HepG2 (cell line): ENCODE data around the gene ABCC5. TPM values are rescaled to one million over a fixed set of nuclear protein-coding genes. Genes with fewer than 3 reads are reported as not detected.
A peak's percentile ranks its signal among the peaks of the same experiment; 100 is the strongest.

ENCODE experiments used
- ARID3A ChIP-seq: IDR thresholded peaks from 2 replicates; pipeline ENCODE4 v1.6.1; 2012; ENCODE audit warnings: low read depth, low read length, improper control_type of control experiment
- FOXC1 ChIP-seq: sonication (generic); formaldehyde crosslinking; IDR thresholded peaks from 2 replicates; pipeline ENCODE4 v1.8.0; 2022; ENCODE audit warnings: mild to moderate bottlenecking, missing genetic modification reagents, borderline replicate concordance
- HNF4G ChIP-seq, 2 experiments: sonication (generic) in 1 of 2; formaldehyde crosslinking in 1 of 2; IDR thresholded peaks; 2 replicates each; pipeline versions ENCODE4 v1.4.0 to v1.6.1; 2011 to 2020; ENCODE audit warnings: borderline replicate concordance in 2 of 2, low read depth in 2 of 2, mild to moderate bottlenecking in 2 of 2, low read length in 1 of 2, missing genetic modification reagents in 1 of 2, moderate library complexity in 1 of 2
- HOXD1 ChIP-seq: sonication (generic); formaldehyde crosslinking; IDR thresholded peaks from 2 replicates; pipeline ENCODE4 v1.5.0; 2020; ENCODE audit warnings: missing genetic modification reagents
- LRRFIP1 ChIP-seq: sonication (generic); formaldehyde crosslinking; conservative IDR thresholded peaks from 2 replicates; pipeline ENCODE4 v1.4.0; 2020; ENCODE audit warnings: missing genetic modification reagents
- MAZ ChIP-seq, 2 experiments: sonication (generic) in 1 of 2; formaldehyde crosslinking in 1 of 2; IDR thresholded peaks; 2 replicates each; pipeline versions ENCODE4 v1.5.0 to v1.6.1; 2012 to 2020; ENCODE audit warnings: low read depth in 2 of 2, mild to moderate bottlenecking in 2 of 2, borderline replicate concordance in 1 of 2, improper control_type of control experiment in 1 of 2, low read length in 1 of 2, missing genetic modification reagents in 1 of 2, moderate library complexity in 1 of 2
- NFRKB ChIP-seq: fragments of 450-650 bp; IDR thresholded peaks from 2 replicates; pipeline ENCODE4 v1.6.1; 2017
- SOX13 ChIP-seq, 3 experiments: fragments of 450-650 bp in 1 of 3; sonication (generic) in 1 of 3; formaldehyde crosslinking in 1 of 3; IDR thresholded peaks in 2 of 3; conservative IDR thresholded peaks in 1 of 3; 2 replicates each; pipeline versions ENCODE4 v1.5.0 to v1.6.1; 2016 to 2020; ENCODE audit warnings: antibody characterized with exemption in 1 of 3, mild to moderate bottlenecking in 1 of 3, missing compliant biosample characterization in 1 of 3, missing genetic modification reagents in 1 of 3, moderate library complexity in 1 of 3
- ZBTB2 ChIP-seq: sonication (generic); formaldehyde crosslinking; IDR thresholded peaks from 2 replicates; pipeline ENCODE4 v1.8.0; 2022; ENCODE audit warnings: low read depth, missing genetic modification reagents
- ZBTB26 ChIP-seq: IDR thresholded peaks from 2 replicates; pipeline ENCODE4 v1.6.1; 2016; ENCODE audit warnings: missing compliant biosample characterization, missing genetic modification reagents, borderline replicate concordance
- ZBTB33 ChIP-seq: sonication (generic); formaldehyde crosslinking; IDR thresholded peaks from 2 replicates; pipeline ENCODE4 v1.4.0; 2020; ENCODE audit warnings: missing genetic modification reagents
- ZBTB42 ChIP-seq: sonication (generic); formaldehyde crosslinking; IDR thresholded peaks from 2 replicates; pipeline ENCODE4 v1.5.0; 2020; ENCODE audit warnings: mild to moderate bottlenecking, missing genetic modification reagents
- ZNF317 ChIP-seq: sonication (generic); formaldehyde crosslinking; IDR thresholded peaks from 2 replicates; pipeline ENCODE4 v1.5.0; 2020; ENCODE audit warnings: mild to moderate bottlenecking, missing genetic modification reagents
- ZNF598 ChIP-seq: sonication (generic); formaldehyde crosslinking; IDR thresholded peaks from 2 replicates; pipeline ENCODE4 v1.5.1; 2020; ENCODE audit warnings: mild to moderate bottlenecking, missing genetic modification reagents, borderline replicate concordance
- ZNF775 ChIP-seq: sonication (generic); formaldehyde crosslinking; IDR thresholded peaks from 2 replicates; pipeline ENCODE4 v1.4.0; 2020; ENCODE audit warnings: missing genetic modification reagents, mild to moderate bottlenecking, moderate library complexity, borderline replicate concordance
- ZNF850 ChIP-seq: sonication (generic); formaldehyde crosslinking; conservative IDR thresholded peaks from 2 replicates; pipeline ENCODE4 v1.9.0; 2021; ENCODE audit warnings: mild to moderate bottlenecking, missing genetic modification reagents
- polyA plus RNA-seq, 8 experiments: library from polyadenylated mRNA; depleted of rRNA in 3 of 8; stranded (reverse) in 7 of 8; unstranded in 1 of 8; fragments of >200 nt; fragmentation: Illumina TruSeq in 4 of 8; extraction: Trizol in 4 of 8; gene quantifications; 2 replicates each; pipeline versions ENCODE4 v1.2.1 to v1.2.3, GENCODE V29; 2011 to 2016; ENCODE audit warnings: low read depth in 4 of 8, missing spikeins in 1 of 8, mixed read lengths in 1 of 8; ENCODE audit not compliant: insufficient read depth in 1 of 8
- total RNA-seq, 5 experiments: library from RNA; depleted of rRNA; stranded (reverse); fragments of >200 nt; fragmentation: Illumina TruSeq; extraction: Trizol; gene quantifications; 2 replicates each; pipeline ENCODE4 v1.2.3, GENCODE V29; 2016; ENCODE audit warnings: low read depth in 1 of 5

The ABCC5 gene
- total and polyA plus RNA-seq, 2 of the 13 experiments (the other 11 are each of a cell fraction or from before 2014, with no cell fraction given), result 12.5 to 12.7 TPM

GRCh38 chr3:183884427-183885296, 133.0 kb downstream of the ABCC5 start, which contains the start of gene PARL (continued):
- TF ChIP-seq LRRFIP1 (CRISPR knock-in tag) (no peak), ZBTB2 (no peak), SOX13 (IDR thresholded peaks at IDR 0.05) (no peak), SOX13 (CRISPR knock-in tag; conservative IDR thresholded peaks at IDR 0.05 in 1 of 2, IDR thresholded peaks at IDR 0.05 in 1 of 2) (peak in 1 of 2 experiments; percentile 53; a peak in 1 of 4 replicates), ZBTB33 (CRISPR knock-in tag) (peak; percentile 72), ZNF775 (CRISPR knock-in tag) (peak; percentile 93), MAZ (IDR thresholded peaks at IDR 0.05; ENCODE audit: borderline replicate concordance, low read depth, low read length) (peak; percentile 70; the same call in 1 of the 2 replicates), MAZ (CRISPR knock-in tag; IDR thresholded peaks at IDR 0.05; ENCODE audit: low read depth) (peak; percentile 95), HNF4G (IDR thresholded peaks at IDR 0.05; ENCODE audit: borderline replicate concordance, low read depth, low read length) (peak; percentile 61; the same call in 1 of the 2 replicates), HNF4G (CRISPR knock-in tag; IDR thresholded peaks at IDR 0.05; ENCODE audit: borderline replicate concordance, low read depth) (no peak; the same call in 1 of the 2 replicates), ZBTB42 (CRISPR knock-in tag) (no peak), ZBTB26 (CRISPR knock-in tag) (no peak; the same call in 1 of the 2 replicates), ARID3A (peak; percentile 53; the same call in 1 of the 2 replicates), NFRKB (no peak; the same call in 1 of the 2 replicates), ZNF850 (CRISPR knock-in tag) (no peak), FOXC1 (CRISPR knock-in tag) (peak; percentile 98), HOXD1 (peak; percentile 40; the same call in 1 of the 2 replicates), ZNF317 (CRISPR knock-in tag) (peak; percentile 68; the same call in 1 of the 2 replicates), ZNF598 (CRISPR knock-in tag) (0 out of 2 replicates have a peak, but pooled peaks have one; percentile 67)
